Measurements from ENCODE around the gene C10orf71. TPM values are rescaled to one million over a fixed set of nuclear protein-coding genes. Genes with fewer than 3 reads are reported as not detected.

C10orf71 gene
- total RNA-seq, 1 experiment from 2014 or later: not detected

DNA sequence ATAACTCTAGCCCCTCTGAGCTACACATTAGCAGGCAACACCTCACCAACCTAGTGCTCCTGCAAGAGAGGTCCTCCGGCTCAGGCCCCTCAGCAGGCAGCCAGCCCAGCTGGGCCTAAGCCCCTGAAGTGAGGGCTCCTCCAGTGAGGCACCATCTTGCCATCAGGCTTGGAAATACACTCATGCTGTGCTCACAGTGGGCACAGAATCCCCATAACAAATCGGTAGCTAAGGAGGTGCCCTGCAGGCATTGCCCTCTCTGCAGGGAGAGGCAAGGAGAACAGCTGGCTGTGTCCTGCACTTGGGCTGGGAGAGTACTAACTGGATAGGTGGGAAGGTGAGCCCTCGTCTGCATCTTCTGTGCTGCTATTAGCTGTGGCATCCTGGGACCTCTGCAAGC lies 3.7 kb upstream of the C10orf71 start:
- BruUV-seq (replicated peaks): no TSS peak
- Histone ChIP-seq H3K36me3 (ENCODE audit: insufficient read depth, low read length, poor library complexity, severe bottlenecking) (no peaks in the 10 kb centered on the region), H3K9me3 (ENCODE audit: low read depth, low read length, poor library complexity, severe bottlenecking) (no peaks in the 10 kb centered on the region), H3K27ac (ENCODE audit: low read depth, low read length, poor library complexity, severe bottlenecking) (no peak overlapping the region), H3K27me3 (replicated peaks; ENCODE audit: insufficient read depth, low read depth, low read length, poor library complexity) (peaks cover 3% of the 10 kb centered on the region), H3K4me3 (ENCODE audit: low read depth, low read length, poor library complexity, severe bottlenecking) (no peak overlapping the region), H3K4me1 (ENCODE audit: insufficient read depth, low read length, poor library complexity, severe bottlenecking) (no peaks in the 10 kb centered on the region)
- ChIA-PET CTCF (no interaction called here), POLR2A (ENCODE audit: low non-redundant PET) (no interaction called here)
- intact Hi-C loops (cut with micrococcal nuclease; ENCODE audit: unreplicated experiment): no loop called here
- TF ChIP-seq, protein P1, sequence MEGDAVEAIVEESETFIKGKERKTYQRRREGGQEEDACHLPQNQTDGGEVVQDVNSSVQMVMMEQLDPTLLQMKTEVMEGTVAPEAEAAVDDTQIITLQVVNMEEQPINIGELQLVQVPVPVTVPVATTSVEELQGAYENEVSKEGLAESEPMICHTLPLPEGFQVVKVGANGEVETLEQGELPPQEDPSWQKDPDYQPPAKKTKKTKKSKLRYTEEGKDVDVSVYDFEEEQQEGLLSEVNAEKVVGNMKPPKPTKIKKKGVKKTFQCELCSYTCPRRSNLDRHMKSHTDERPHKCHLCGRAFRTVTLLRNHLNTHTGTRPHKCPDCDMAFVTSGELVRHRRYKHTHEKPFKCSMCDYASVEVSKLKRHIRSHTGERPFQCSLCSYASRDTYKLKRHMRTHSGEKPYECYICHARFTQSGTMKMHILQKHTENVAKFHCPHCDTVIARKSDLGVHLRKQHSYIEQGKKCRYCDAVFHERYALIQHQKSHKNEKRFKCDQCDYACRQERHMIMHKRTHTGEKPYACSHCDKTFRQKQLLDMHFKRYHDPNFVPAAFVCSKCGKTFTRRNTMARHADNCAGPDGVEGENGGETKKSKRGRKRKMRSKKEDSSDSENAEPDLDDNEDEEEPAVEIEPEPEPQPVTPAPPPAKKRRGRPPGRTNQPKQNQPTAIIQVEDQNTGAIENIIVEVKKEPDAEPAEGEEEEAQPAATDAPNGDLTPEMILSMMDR (conservative IDR thresholded peaks at IDR 0.05; ENCODE audit: low read depth, low read length): no peak
- no peak for TF ChIP-seq EZH2 (IDR thresholded peaks at IDR 0.05; ENCODE audit: borderline replicate concordance, low read depth, low read length, poor library complexity, severe bottlenecking)
- DNase-seq (ENCODE audit: low spot score): no peak

DNA sequence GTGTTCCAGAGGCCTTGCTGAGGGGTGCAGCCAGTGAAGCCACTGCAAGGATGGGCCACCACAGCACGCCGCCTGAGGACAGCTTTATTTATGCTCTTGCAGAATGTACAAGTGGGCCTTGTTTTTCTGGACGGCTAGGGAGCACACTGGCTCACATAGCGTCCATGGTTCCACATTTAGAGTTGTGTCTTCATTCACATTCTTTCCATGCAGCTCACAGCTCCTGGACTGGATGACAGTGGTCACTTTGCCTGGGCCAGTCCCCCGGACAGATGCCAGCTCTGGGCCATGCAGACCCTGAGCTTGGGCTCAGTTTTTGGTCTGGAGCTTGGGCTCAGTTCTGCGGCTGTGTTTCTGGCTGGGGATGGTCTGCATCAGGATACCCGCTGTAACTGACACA lies 2.6 kb upstream of the C10orf71 start:
- Histone ChIP-seq H3K4me1 (ENCODE audit: insufficient read depth, low read length, poor library complexity, severe bottlenecking) (no peaks in the 10 kb centered on the region), H3K27me3 (replicated peaks; ENCODE audit: insufficient read depth, low read depth, low read length, poor library complexity) (no peaks in the 10 kb centered on the region), H3K4me3 (ENCODE audit: low read depth, low read length, poor library complexity, severe bottlenecking) (no peak overlapping the region), H3K36me3 (ENCODE audit: insufficient read depth, low read length, poor library complexity, severe bottlenecking) (no peaks in the 10 kb centered on the region), H3K9me3 (ENCODE audit: low read depth, low read length, poor library complexity, severe bottlenecking) (no peaks in the 10 kb centered on the region), H3K27ac (ENCODE audit: low read depth, low read length, poor library complexity, severe bottlenecking) (no peak overlapping the region)
- intact Hi-C loops (cut with micrococcal nuclease; ENCODE audit: unreplicated experiment): no loop called here
- ChIA-PET CTCF (no interaction called here), POLR2A (ENCODE audit: low non-redundant PET) (no interaction called here)
- BruUV-seq (replicated peaks): no TSS peak
- no peak for DNase-seq (ENCODE audit: low spot score)
- no peak for TF ChIP-seq EZH2 (IDR thresholded peaks at IDR 0.05; ENCODE audit: borderline replicate concordance, low read depth, low read length, poor library complexity, severe bottlenecking)
- TF ChIP-seq, protein P1 (conservative IDR thresholded peaks at IDR 0.05; ENCODE audit: low read depth, low read length): no peak

DNA sequence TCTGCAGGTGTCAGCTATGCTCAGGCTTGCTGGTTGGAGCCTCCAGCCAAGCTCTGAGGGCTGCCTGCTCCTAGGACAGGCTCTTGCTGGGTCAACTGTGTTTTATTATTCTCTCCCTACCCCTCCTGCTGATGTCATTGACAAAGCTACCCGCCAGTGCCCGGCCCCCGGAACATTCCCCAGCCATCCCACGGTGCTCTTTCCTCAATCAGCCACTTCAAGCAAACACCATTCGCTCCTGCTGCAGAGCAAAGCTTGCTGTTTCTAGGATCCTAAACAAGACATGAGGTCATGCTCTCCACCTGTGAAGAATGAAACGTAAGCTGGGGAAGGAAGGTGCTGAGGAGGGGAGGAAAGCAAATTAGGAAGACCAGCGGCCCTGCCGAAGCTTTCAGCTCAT lies 2.1 kb upstream of the C10orf71 start:
- no peaks in the 10 kb centered on the region for H3K36me3 ChIP-seq (ENCODE audit: insufficient read depth, low read length, poor library complexity, severe bottlenecking)
- H3K4me3 ChIP-seq (ENCODE audit: low read depth, low read length, poor library complexity, severe bottlenecking): no peak overlapping the region
- no peaks in the 10 kb centered on the region for H3K9me3 ChIP-seq (ENCODE audit: low read depth, low read length, poor library complexity, severe bottlenecking)
- H3K27me3 ChIP-seq (replicated peaks; ENCODE audit: insufficient read depth, low read depth, low read length, poor library complexity): no peaks in the 10 kb centered on the region
- H3K4me1 ChIP-seq (ENCODE audit: insufficient read depth, low read length, poor library complexity, severe bottlenecking): no peaks in the 10 kb centered on the region
- ChIA-PET CTCF (no interaction called here), POLR2A (ENCODE audit: low non-redundant PET) (no interaction called here)
- H3K27ac ChIP-seq (ENCODE audit: low read depth, low read length, poor library complexity, severe bottlenecking): no peak overlapping the region
- no peak for TF ChIP-seq EZH2 (IDR thresholded peaks at IDR 0.05; ENCODE audit: borderline replicate concordance, low read depth, low read length, poor library complexity, severe bottlenecking)
- TF ChIP-seq, protein P1 (conservative IDR thresholded peaks at IDR 0.05; ENCODE audit: low read depth, low read length): no peak
- intact Hi-C loops (cut with micrococcal nuclease; ENCODE audit: unreplicated experiment): no loop called here
- no TSS peak for BruUV-seq (replicated peaks)
- no peak for DNase-seq (ENCODE audit: low spot score)
